T-cell (primary cell): ENCODE data around the gene TEX14. TPM values are rescaled to one million over a fixed set of nuclear protein-coding genes. Genes with fewer than 3 reads are reported as not detected.

Experiments
- ATAC-seq, 4 experiments: fragments of 200-7000 bp in 3 of 4; fragments of 150-1000 bp in 1 of 4; cut with Tn5 transposase; replicated peaks in 1 of 4; 1 replicate in 3 of 4; 2 replicates in 1 of 4; pipeline ENCODE4 v1.10.0; 2021; ENCODE audit warnings: moderate library complexity in 3 of 4, mild to moderate bottlenecking in 2 of 4, moderate number of reproducible peaks in 1 of 4
- CTCF ChIA-PET, 2 donors: fragments of 300-600 bp; sonication (Branson Sonifier 250); formaldehyde crosslinking; loops; one replicate each; lab custom pipeline; 2022; ENCODE audit warnings: antibody characterized with exemption in 2 of 2; lab: Charles Lee
- POLR2A ChIA-PET, 2 donors: fragments of 300-600 bp; sonication (Branson Sonifier 250); formaldehyde crosslinking; loops; one replicate each; lab custom pipeline; 2022; ENCODE audit warnings: antibody characterized with exemption in 2 of 2; lab: Charles Lee
- DNase-seq, 35 experiments: peaks; one replicate each; pipeline versions ENCODE4 v3.0.0 to v3.0.0-alpha.2; 2013 to 2023
- H3K27ac ChIP-seq: one replicate; pipeline ENCODE4 v1.5.1; 2013; ENCODE audit warnings: low read length
- H3K27me3 ChIP-seq, 2 experiments: replicated peaks in 1 of 2; 1 replicate in 1 of 2; 2 replicates in 1 of 2; pipeline versions ENCODE4 v1.6.1 to v1.7.0; 2013; ENCODE audit warnings: low read length in 1 of 2, mixed read lengths in 1 of 2; ENCODE audit not compliant: control insufficient read depth in 2 of 2, insufficient read depth in 2 of 2; ENCODE audit errors: extremely low read depth in 1 of 2
- H3K36me3 ChIP-seq, 2 donors: 1 replicate in 1 of 2; 2 replicates in 1 of 2; pipeline versions ENCODE4 v1.6.1 to v1.7.0; 2013; ENCODE audit warnings: low read length in 1 of 2; ENCODE audit not compliant: control insufficient read depth in 2 of 2, insufficient read depth in 1 of 2; ENCODE audit errors: extremely low read depth in 1 of 2
- H3K4me1 ChIP-seq, 2 experiments: 1 replicate in 1 of 2; 2 replicates in 1 of 2; pipeline versions ENCODE4 v1.6.1 to v1.7.0; 2013; ENCODE audit warnings: low read length in 2 of 2, mixed read lengths in 1 of 2; ENCODE audit not compliant: insufficient read depth in 2 of 2, control insufficient read depth in 1 of 2; ENCODE audit errors: extremely low read depth in 1 of 2
- H3K4me3 ChIP-seq, 2 donors: 1 replicate in 1 of 2; 2 replicates in 1 of 2; pipeline versions ENCODE4 v1.5.1 to v1.7.0; 2013; ENCODE audit warnings: mild to moderate bottlenecking in 2 of 2, low read length in 1 of 2, moderate library complexity in 1 of 2; ENCODE audit not compliant: control insufficient read depth in 1 of 2; ENCODE audit errors: extremely low read depth in 1 of 2
- H3K9me3 ChIP-seq: 2 replicates; pipeline ENCODE4 v1.7.0; 2013
- H3K27ac Mint-ChIP-seq, 2 donors: one replicate each; pipeline ENCODE4 v1.8.0; 2020 to 2021; ENCODE audit warnings: mild to moderate bottlenecking in 2 of 2, mixed read lengths in 2 of 2
- H3K27me3 Mint-ChIP-seq, 2 donors: one replicate each; pipeline ENCODE4 v1.8.0; 2021 to 2022; ENCODE audit warnings: mixed read lengths in 2 of 2
- H3K36me3 Mint-ChIP-seq: one replicate; pipeline ENCODE4 v1.8.0; 2021; ENCODE audit warnings: mixed read lengths
- H3K4me1 Mint-ChIP-seq, 3 donors: one replicate each; pipeline ENCODE4 v1.8.0; 2020 to 2022; ENCODE audit warnings: mixed read lengths in 3 of 3, mild to moderate bottlenecking in 1 of 3
- H3K4me3 Mint-ChIP-seq, 3 donors: one replicate each; pipeline ENCODE4 v1.8.0; 2020 to 2022; ENCODE audit warnings: mild to moderate bottlenecking in 3 of 3, mixed read lengths in 3 of 3, moderate library complexity in 3 of 3
- H3K9me3 Mint-ChIP-seq, 3 donors: one replicate each; pipeline ENCODE4 v1.8.0; 2020 to 2022; ENCODE audit warnings: mixed read lengths in 3 of 3
- WGBS: methylation state at CpG from one replicate; pipeline ENCODE4 v1.1.5; 2013; ENCODE audit warnings: missing lambda C conversion rate; ENCODE audit not compliant: insufficient coverage; 5-methylcytosine and 5-hydroxymethylcytosine counted together
- total RNA-seq, 35 experiments: library from RNA in 6 of 35; stranded (reverse) in 6 of 35; fragments of 120-200 nt in 1 of 35; gene quantifications; one replicate each; pipeline versions ENCODE4 v1.2.1 to v1.2.4 and lab custom pipeline; 2013 to 2026

TEX14 gene
- total RNA-seq, 5 donors from 2014 or later (not counting 1 experiment from before 2014, with no cell fraction given), result 0.59 to 1.2 (median 0.73) TPM

- H3K27ac Mint-ChIP-seq, result no peak overlapping the region
Observed at GRCh38 chr17:58575511-58575910, 116.3 kb downstream of the TEX14 start.

DNA sequence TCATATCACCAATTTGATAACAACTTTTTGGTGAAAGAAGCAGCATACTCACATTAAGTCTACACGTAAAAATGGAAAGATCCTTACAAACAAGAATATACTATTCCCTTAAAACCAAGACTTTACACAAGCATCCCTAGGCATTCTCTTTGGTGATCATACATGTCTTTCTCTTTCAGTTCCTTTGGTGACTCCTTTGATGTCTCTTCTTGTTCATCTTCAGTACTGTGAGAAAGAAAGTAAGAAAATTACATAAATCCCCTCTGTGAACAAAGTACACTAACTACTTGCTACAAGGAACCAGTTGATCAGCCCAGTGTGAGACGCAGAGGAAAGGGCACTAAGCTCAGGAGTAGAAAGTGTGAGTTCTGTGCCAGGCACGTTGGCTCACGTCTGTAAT lies 117.8 kb downstream of the TEX14 start:
- H3K27ac Mint-ChIP-seq, result no peak overlapping the region
- Histone ChIP-seq H3K36me3 (no peaks in the 10 kb centered on the region), H3K27ac (no peak overlapping the region), H3K4me1 (no peaks in the 10 kb centered on the region), H3K9me3 (no peaks in the 10 kb centered on the region), H3K27me3 (no peaks in the 10 kb centered on the region), H3K4me3 (no peak overlapping the region)
- no CpG with 5 or more reads among the region's 4 CpGs for WGBS
- POLR2A ChIA-PET, result no interaction called here
- no peaks in the 10 kb centered on the region for H3K9me3 Mint-ChIP-seq
- no peak for ATAC-seq
- H3K36me3 Mint-ChIP-seq, result no peaks in the 10 kb centered on the region
- DNase-seq, result no peak
- no peak overlapping the region for H3K4me3 Mint-ChIP-seq
- CTCF ChIA-PET, result no interaction called here
- no peaks in the 10 kb centered on the region for H3K27me3 Mint-ChIP-seq
- H3K4me1 Mint-ChIP-seq, result no peaks in the 10 kb centered on the region

More at GRCh38 chr17:58575511-58575910, 116.3 kb downstream of the TEX14 start:
- H3K9me3 ChIP-seq, result no peaks in the 10 kb centered on the region
- H3K4me3 Mint-ChIP-seq, result no peak overlapping the region
- H3K27me3 Mint-ChIP-seq, result no peaks in the 10 kb centered on the region
- no peaks in the 10 kb centered on the region for H3K36me3 ChIP-seq
- ATAC-seq (no peak), DNase-seq (no peak)
- ChIA-PET POLR2A (no interaction called here), CTCF (interaction anchor here in 1 of 2 donors (0.5 kb wide), 1 partner anchor 428 kb away, joined by 6 read pairs; no protein-coding TSS in a partner anchor)
- no peaks in the 10 kb centered on the region for H3K27me3 ChIP-seq
- no peak overlapping the region for H3K4me3 ChIP-seq
- WGBS, result 40% methylated on average over 1 of the region's 1 CpG
- no peaks in the 10 kb centered on the region for H3K9me3 Mint-ChIP-seq
- no peaks in the 10 kb centered on the region for H3K4me1 ChIP-seq
- no peaks in the 10 kb centered on the region for H3K36me3 Mint-ChIP-seq
- H3K27ac ChIP-seq, result no peak overlapping the region
- no peaks in the 10 kb centered on the region for H3K4me1 Mint-ChIP-seq

DNA sequence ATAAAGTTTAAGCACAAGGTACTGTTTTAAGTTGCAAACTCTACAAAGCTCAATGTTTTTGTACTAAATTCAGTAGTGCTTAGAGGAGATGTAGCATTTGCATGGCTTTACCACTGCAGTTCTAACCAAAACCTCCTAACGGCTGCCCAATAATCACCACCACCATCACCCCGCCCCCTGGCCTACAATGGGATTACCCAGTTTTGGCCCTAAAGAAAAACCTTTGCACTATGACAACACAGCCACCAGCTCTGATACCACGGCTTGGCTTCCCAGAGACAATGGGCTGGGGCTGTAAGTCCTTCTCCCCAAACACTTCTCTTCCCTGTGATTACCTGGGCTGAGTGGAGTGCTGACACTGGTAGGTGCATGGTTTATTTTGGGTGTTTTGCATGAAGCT lies 119.0 kb downstream of the TEX14 start:
- Mint-ChIP-seq H3K9me3 (no peaks in the 10 kb centered on the region), H3K36me3 (no peaks in the 10 kb centered on the region), H3K27me3 (no peaks in the 10 kb centered on the region), H3K4me1 (no peaks in the 10 kb centered on the region), H3K27ac (no peak overlapping the region), H3K4me3 (no peak overlapping the region)
- ChIA-PET CTCF (no interaction called here), POLR2A (interaction anchor here in 1 of 2 donors (0.5 to 0.6 kb wide), 2 partner anchors 19 to 71 kb away, joined by 4 to 14 read pairs; no protein-coding TSS in a partner anchor)
- DNase-seq, result no peak
- WGBS, result no CpG with 5 or more reads among the region's 3 CpGs
- ATAC-seq, result no peak
- H3K36me3 ChIP-seq, result no peaks in the 10 kb centered on the region
- no peak overlapping the region for H3K4me3 ChIP-seq
- no peaks in the 10 kb centered on the region for H3K27me3 ChIP-seq
- no peak overlapping the region for H3K27ac ChIP-seq
- H3K4me1 ChIP-seq, result no peaks in the 10 kb centered on the region
- H3K9me3 ChIP-seq, result no peaks in the 10 kb centered on the region

GRCh38 chr17:58570758-58571157 lies 121.1 kb downstream of the TEX14 start:
- WGBS, result 97% methylated on average over 3 of the region's 4 CpGs
- H3K27ac Mint-ChIP-seq, result no peak overlapping the region
- H3K4me1 Mint-ChIP-seq, result no peaks in the 10 kb centered on the region
- ATAC-seq, result no peak
- H3K36me3 ChIP-seq, result no peaks in the 10 kb centered on the region
- H3K4me3 Mint-ChIP-seq, result no peak overlapping the region
- CTCF ChIA-PET, result interaction anchor here (0.6 to 0.7 kb wide), 3 partner anchors 26 to 1802 kb away, joined by 3 to 5 read pairs (median 4); a partner anchor contains a TSS
- H3K4me3 ChIP-seq, result no peak overlapping the region
- H3K36me3 Mint-ChIP-seq, result no peaks in the 10 kb centered on the region
- H3K9me3 ChIP-seq, result no peaks in the 10 kb centered on the region
- H3K4me1 ChIP-seq, result no peaks in the 10 kb centered on the region
- DNase-seq, result no peak
- no peak overlapping the region for H3K27ac ChIP-seq
- H3K27me3 ChIP-seq, result no peaks in the 10 kb centered on the region
- POLR2A ChIA-PET, result no interaction called here
- no peaks in the 10 kb centered on the region for H3K27me3 Mint-ChIP-seq
- no peaks in the 10 kb centered on the region for H3K9me3 Mint-ChIP-seq

- Histone ChIP-seq H3K9me3 (no peaks in the 10 kb centered on the region), H3K36me3 (no peaks in the 10 kb centered on the region), H3K27me3 (no peaks in the 10 kb centered on the region), H3K27ac (no peak overlapping the region), H3K4me3 (no peak overlapping the region), H3K4me1 (no peaks in the 10 kb centered on the region)
- ChIA-PET POLR2A (no interaction called here), CTCF (no interaction called here)
- no CpG with 5 or more reads among the region's 1 CpG for WGBS
- Mint-ChIP-seq H3K4me3 (no peak overlapping the region), H3K4me1 (no peaks in the 10 kb centered on the region), H3K9me3 (no peaks in the 10 kb centered on the region), H3K36me3 (no peaks in the 10 kb centered on the region), H3K27ac (no peak overlapping the region), H3K27me3 (no peaks in the 10 kb centered on the region)
- no peak for ATAC-seq
- DNase-seq, result no peak
Observed at GRCh38 chr17:58569196-58569595, 122.6 kb downstream of the TEX14 start.

GRCh38 chr17:58568044-58568799 lies 123.6 kb downstream of the TEX14 start:
- no peaks in the 10 kb centered on the region for H3K36me3 ChIP-seq
- WGBS, result no CpG with 5 or more reads among the region's 1 CpG
- Mint-ChIP-seq H3K4me1 (no peaks in the 10 kb centered on the region), H3K27me3 (no peaks in the 10 kb centered on the region), H3K4me3 (no peak overlapping the region), H3K27ac (no peak overlapping the region), H3K9me3 (no peaks in the 10 kb centered on the region), H3K36me3 (no peaks in the 10 kb centered on the region)
- no peak overlapping the region for H3K4me3 ChIP-seq
- no peaks in the 10 kb centered on the region for H3K9me3 ChIP-seq
- POLR2A ChIA-PET, result no interaction called here
- DNase-seq, result no peak
- no peaks in the 10 kb centered on the region for H3K27me3 ChIP-seq
- no peak for ATAC-seq
- H3K27ac ChIP-seq, result no peak overlapping the region
- CTCF ChIA-PET, result no interaction called here
- H3K4me1 ChIP-seq, result no peaks in the 10 kb centered on the region
